HUDEP-2 (cell line): ENCODE results near the gene DCAF5.
"Not testable (repeated sequence)": the region's sequence is repeated elsewhere in the genome, so short reads cannot be mapped to it uniquely, and the experiment has no call there.

Source experiments
- DNase-seq, 76 experiments: peaks; one replicate each; lab custom pipeline; 2025; ENCODE audit not compliant: unreplicated experiment in 76 of 76; lab: John Stamatoyannopoulos, UW

The DCAF5 gene, protein sequence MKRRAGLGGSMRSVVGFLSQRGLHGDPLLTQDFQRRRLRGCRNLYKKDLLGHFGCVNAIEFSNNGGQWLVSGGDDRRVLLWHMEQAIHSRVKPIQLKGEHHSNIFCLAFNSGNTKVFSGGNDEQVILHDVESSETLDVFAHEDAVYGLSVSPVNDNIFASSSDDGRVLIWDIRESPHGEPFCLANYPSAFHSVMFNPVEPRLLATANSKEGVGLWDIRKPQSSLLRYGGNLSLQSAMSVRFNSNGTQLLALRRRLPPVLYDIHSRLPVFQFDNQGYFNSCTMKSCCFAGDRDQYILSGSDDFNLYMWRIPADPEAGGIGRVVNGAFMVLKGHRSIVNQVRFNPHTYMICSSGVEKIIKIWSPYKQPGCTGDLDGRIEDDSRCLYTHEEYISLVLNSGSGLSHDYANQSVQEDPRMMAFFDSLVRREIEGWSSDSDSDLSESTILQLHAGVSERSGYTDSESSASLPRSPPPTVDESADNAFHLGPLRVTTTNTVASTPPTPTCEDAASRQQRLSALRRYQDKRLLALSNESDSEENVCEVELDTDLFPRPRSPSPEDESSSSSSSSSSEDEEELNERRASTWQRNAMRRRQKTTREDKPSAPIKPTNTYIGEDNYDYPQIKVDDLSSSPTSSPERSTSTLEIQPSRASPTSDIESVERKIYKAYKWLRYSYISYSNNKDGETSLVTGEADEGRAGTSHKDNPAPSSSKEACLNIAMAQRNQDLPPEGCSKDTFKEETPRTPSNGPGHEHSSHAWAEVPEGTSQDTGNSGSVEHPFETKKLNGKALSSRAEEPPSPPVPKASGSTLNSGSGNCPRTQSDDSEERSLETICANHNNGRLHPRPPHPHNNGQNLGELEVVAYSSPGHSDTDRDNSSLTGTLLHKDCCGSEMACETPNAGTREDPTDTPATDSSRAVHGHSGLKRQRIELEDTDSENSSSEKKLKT

GRCh38 chr14:69152902-69153151, at the start of gene DCAF5:
Gene DCAF5, minus strand, starts transcription at chr14:69153119. Its CDS starts 141 bp downstream, at chr14:69152978.
- peak in 48 of 76 experiments; percentile 62 to 93 (median 86) for DNase-seq

DNA sequence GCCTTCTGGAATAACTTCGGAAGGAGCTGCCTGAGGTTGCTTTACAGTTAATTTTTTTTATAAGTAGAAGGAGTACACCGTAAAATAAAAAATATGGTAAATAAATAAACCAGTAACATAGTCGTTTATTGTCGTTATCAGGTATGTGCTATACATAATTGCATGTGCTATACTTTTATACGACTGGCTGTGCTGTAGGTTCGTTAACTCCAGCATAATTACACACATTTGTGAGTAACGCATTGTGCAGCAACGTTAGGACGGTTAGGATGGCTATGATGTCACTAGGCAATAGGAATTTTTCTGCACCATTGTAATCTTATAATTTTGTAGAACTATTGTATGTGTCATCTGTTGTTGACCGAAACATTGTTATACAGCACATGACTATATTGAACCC, 46.9 kb upstream of the DCAF5 start:
- DNase-seq = no peak

- DNase-seq = no peak
Measured at GRCh38 chr14:69193721-69194120, 40.8 kb upstream of the DCAF5 start.

DNA sequence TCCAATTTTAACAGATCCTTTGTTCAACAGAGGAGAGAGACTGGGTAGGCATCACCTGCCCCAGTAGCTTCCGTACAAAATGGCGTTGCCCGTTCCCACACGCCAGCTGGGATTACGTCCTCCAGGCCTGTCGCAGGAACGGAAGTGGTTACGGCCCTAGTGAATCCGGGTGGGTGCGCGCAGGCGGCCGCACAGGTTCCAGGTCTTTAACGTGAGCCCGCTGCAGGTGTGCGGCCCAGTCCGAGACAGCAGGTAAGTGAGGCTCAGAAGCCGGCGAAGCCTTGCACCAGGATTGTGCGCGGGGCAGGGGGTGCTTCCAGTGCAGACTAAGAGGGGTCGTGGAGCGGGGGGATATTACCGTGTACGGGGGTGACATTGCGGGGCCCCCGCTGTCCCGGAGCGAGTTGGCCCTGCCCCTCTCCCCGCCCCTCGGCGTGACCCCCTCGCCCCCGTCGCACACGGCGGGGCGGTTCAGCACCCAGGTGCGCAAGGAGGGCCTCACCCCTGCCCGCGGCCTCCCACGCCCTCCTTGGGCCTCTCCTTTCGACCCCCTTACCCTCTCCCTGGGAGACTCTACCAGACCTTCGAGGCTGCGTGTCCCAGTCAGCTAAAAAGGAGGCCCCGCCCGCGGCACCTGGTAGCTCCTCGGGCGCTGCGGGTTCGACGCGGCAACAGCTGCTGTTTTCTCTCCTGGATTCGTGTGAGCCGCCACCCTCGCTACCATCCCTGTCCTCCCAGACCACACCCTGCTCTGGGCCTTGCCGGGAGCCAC, 38.6 kb upstream of the DCAF5 start, which contains the start of gene EXD2:
Gene EXD2 (plus strand): TSS at position 159 of the 772 bp plus-strand sequence. CDS start 17,973 bp downstream, outside the sequence.
- peak in 74 of 76 experiments; percentile 16 to 84 (median 70) for DNase-seq

- no peak for DNase-seq
Measured at GRCh38 chr14:69190191-69190590, 37.3 kb upstream of the DCAF5 start.

DNA sequence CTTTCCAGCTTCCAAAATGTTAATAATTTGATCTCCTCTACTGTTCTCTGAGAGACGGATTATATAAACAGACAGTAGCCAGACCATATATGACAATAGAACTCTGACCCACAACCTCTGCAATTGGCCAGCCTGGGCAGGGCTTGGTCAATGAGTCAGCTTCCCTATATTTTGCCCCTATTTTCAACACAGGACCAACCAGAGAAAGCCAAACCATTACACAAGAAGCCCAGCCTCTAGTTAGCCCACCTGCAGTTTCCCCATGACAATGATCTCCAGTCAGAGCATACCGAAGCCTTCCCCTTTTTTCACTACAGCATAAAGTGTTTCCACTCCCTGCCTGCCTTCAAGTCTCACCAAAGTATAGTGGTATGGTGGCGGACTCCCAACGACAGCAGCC, 30.8 kb upstream of the DCAF5 start:
- DNase-seq = no peak

GRCh38 chr14:69182580-69182979, 29.7 kb upstream of the DCAF5 start:
- not testable (repeated sequence) for DNase-seq

DNA sequence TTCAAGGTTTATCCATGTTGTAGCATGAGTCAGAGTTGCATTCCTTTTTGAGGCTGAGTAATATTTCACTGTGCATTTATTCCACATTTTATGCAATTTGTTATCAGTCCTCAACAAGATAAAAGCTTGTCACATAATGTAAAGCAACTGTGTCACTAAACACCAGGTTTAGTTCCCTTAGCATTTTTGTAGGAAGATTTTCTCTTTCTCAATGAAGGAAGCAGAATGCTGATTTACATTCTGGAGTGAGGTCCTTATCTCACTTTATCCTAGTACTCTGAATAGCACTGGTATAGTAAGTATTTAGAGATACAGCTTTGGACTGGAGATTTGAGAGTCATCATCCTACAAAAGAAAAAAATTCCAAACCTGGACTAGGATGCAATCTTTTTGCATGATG, 28.6 kb upstream of the DCAF5 start:
- no peak for DNase-seq

DNA sequence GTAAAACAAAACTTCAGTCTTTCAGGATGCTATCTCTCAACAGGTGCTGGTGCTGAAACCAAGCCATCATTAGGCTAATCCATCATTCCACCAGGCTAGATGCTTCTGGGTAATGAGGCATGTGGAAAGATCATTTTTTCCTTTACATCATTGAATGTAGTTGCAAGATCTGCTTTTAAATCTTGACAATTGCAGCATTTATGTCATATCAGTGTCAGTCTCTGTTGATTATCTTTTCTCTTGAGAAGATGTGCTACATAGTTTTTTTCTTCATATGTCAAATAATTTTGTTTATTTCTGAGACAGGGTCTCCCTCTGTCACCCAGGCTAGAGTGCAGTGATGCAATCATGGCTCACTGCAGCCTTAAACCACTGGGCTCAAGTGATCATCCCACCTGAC, 22.2 kb upstream of the DCAF5 start:
- DNase-seq = no peak

DNA sequence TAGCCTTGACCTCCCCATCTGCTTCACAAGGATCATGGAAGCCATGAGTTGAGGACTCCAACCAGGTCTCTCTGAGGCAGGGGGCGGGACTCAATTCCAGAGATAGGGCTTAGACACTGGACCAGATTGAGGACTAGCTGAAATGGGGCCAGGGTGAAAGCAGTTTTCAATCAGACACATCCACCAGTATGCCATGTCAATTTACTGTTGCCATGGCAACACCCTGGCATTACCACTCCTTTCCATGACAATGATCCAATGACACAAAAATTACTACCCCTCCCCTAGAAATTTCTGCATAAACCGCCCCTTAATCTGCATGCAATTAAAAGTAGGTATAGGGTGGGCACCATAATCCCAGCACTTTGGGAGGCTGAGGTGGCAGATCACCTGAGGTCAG, 18.6 kb upstream of the DCAF5 start:
- no peak for DNase-seq

DNA sequence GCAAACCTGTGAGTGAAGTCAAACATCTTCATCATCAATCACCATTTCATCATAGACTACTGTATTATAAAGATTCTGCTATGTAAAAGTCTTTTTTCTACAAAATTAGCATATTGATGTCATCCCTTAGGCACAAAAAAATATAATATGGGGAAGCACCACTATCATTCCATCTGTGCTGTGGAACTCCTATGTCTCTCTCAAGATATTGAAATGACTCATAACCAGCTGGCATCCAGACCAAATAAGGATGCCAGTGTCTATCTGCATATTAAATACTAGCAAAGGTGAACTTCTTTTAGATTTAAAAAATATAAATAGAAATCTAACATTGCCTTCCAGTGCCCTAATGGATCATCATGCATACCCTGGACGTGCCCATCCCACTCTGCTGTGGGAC, 17.9 kb upstream of the DCAF5 start:
- peak in 11 of 76 experiments; percentile 3 to 31 (median 13) for DNase-seq

DNA sequence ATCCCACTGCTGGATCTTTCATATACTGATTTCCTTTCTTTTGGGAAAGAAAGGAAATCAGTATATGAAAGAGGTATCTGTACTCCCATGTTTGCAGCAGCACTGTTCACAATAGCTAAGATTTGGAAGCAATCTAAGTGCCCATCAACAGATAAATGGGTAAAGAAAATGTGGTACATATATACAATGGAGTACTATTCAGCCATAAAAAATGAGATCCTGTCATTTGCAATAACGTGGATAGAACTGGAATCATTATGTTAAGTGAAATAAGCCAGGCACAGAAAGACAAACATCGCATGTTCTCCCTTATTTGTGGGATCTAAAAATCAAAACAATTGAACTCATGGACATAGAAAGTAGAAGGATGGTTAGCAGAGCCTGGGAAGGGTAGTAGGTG, 12.9 kb upstream of the DCAF5 start:
- not testable (repeated sequence) for DNase-seq

- no peak for DNase-seq
Measured at GRCh38 chr14:69161590-69161989, 8.7 kb upstream of the DCAF5 start.

DNA sequence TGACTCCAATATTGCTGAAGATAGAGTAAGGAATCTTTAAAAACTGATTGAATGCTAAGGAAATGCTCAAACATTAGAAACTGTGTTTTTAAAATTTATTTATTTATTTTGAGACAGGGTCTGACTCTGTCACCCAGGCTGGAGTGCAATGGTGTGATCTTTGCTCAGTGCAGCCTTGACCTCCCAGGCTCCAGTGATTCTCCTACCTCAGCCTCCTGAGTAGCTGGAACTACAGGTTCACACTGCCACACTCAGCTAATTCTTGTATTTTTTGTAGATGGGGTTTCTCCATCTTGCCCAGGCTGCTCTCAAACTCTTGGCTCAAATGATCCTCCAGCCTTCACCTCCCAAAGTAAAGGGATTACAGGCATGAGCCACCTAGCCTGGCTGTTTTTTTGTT, 3.3 kb upstream of the DCAF5 start:
- DNase-seq = no peak

DNA sequence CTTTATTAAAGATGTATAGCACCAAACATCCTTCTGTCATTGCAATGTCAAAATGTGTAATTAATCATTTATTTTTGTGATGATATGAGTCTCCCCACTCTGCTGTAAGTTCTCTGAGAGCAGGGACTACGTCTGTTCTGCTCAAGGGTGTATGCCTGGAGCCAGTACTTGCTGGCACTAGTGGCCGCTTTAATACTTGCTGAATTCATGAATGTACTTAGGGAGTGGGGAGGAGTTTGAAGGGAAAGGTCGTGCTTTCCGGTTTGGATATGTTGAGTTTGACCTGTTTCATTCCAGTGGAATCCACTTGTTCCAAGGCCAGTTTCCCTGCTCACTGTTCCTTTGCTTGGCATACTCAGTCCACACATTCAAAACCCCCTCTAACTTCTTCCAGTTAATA, 1.9 kb upstream of the DCAF5 start:
- DNase-seq = peak in 10 of 76 experiments; percentile 3 to 39 (median 8)

GRCh38 chr14:69153873-69154270, 953 bp upstream of the DCAF5 start:
- peak in 8 of 76 experiments; percentile 6 to 33 (median 12) for DNase-seq

DNA sequence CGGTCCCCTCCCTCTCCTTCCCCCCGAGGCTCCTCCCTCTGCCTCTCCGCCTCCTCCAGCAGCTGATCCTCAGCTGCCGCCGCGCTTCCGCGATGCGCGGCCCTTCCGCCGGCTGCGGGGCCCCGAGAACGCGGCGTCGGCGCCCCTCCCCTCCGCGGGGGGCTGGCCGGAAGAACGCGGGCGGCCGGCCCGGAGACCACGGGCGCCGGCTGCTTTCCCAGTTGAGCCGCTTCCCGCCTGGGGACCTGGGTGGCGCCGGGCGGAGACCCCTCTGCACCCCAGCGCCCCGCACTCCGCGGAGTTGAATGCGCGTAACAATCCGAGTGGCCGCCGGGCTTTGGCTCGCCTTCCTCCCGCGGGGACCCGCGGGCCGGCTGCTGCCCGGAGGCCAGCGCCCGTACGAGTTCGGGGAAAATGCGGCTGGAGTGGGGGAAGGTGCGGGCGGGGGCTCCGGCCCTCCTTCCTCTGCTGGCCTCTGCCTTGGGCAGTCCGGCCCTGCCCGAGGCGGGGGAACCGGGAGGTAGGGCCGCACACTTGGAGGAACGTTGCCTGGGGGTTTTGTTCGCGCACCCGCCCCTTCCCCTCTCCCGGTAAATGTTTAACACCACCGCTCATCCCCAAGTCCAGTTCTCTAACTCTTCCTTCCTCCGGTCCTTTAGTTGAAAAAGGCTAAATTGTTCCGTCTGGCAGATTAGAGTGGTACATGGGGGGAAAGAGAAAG, 393 bp upstream of the DCAF5 start:
- peak in 28 of 76 experiments; percentile 15 to 91 (median 80) for DNase-seq

GRCh38 chr14:69152181-69152901, 578 bp downstream of the DCAF5 start:
- peak in 16 of 76 experiments; percentile 7 to 62 (median 27) for DNase-seq

GRCh38 chr14:69151458-69152180, 1.3 kb downstream of the DCAF5 start:
- DNase-seq = peak in 71 of 76 experiments; percentile 6 to 81 (median 61)
